ENCODE results near the gene LHX6. TPM values are rescaled to one million over a fixed set of nuclear protein-coding genes. Genes with fewer than 3 reads are reported as not detected.

LHX6 gene
- total RNA-seq, 3 donors from 2014 or later: 2.0 to 5.1 (median 2.3) TPM

GRCh38 chr9:122246666-122247065 is 17.9 kb upstream of the LHX6 start:
- Histone ChIP-seq H3K4me3 (no peak overlapping the region), H3K36me3 (ENCODE audit: low read depth) (no peaks in the 10 kb centered on the region), H3K9me3 (no peaks in the 10 kb centered on the region), H3K4me1 (ENCODE audit: low read depth) (no peaks in the 10 kb centered on the region)
- ATAC-seq: no peak
- intact Hi-C loops (cut with DNase I, micrococcal nuclease): no loop called here
- DNase-seq: no peak
- no peak for TF ChIP-seq CTCF (IDR thresholded peaks at IDR 0.05)

- TF ChIP-seq CTCF (IDR thresholded peaks at IDR 0.05): no peak
- H3K36me3 ChIP-seq (ENCODE audit: low read depth): no peaks in the 10 kb centered on the region
- ATAC-seq (no peak), DNase-seq (no peak)
- H3K4me1 ChIP-seq (ENCODE audit: low read depth): no peaks in the 10 kb centered on the region
- no peaks in the 10 kb centered on the region for H3K9me3 ChIP-seq
- no peak overlapping the region for H3K4me3 ChIP-seq
- intact Hi-C loops (cut with DNase I, micrococcal nuclease): no loop called here
Observed at GRCh38 chr9:122244349-122244748, 15.6 kb upstream of the LHX6 start.

- no peak for TF ChIP-seq CTCF (IDR thresholded peaks at IDR 0.05)
- ATAC-seq: no peak
- no peak for DNase-seq
Observed at GRCh38 chr9:122239722-122240121, 11.0 kb upstream of the LHX6 start.

GRCh38 chr9:122236681-122237080 is 7.9 kb upstream of the LHX6 start:
- ATAC-seq (no peak), DNase-seq (no peak)
- Histone ChIP-seq H3K4me3 (no peak overlapping the region), H3K9me3 (no peaks in the 10 kb centered on the region), H3K36me3 (ENCODE audit: low read depth) (no peaks in the 10 kb centered on the region), H3K4me1 (ENCODE audit: low read depth) (no peaks in the 10 kb centered on the region)
- TF ChIP-seq CTCF (IDR thresholded peaks at IDR 0.05): no peak
- intact Hi-C loops (cut with DNase I, micrococcal nuclease): no loop called here

More at GRCh38 chr9:122239722-122240121, 11.0 kb upstream of the LHX6 start:
- Histone ChIP-seq H3K4me1 (ENCODE audit: low read depth) (no peaks in the 10 kb centered on the region), H3K36me3 (ENCODE audit: low read depth) (no peaks in the 10 kb centered on the region), H3K9me3 (no peaks in the 10 kb centered on the region), H3K4me3 (no peak overlapping the region)
- intact Hi-C loops (cut with DNase I, micrococcal nuclease): no loop called here

- Histone ChIP-seq H3K4me3 (no peak overlapping the region), H3K4me1 (ENCODE audit: low read depth) (no peaks in the 10 kb centered on the region), H3K9me3 (no peaks in the 10 kb centered on the region), H3K36me3 (ENCODE audit: low read depth) (no peaks in the 10 kb centered on the region)
- DNase-seq: no peak
- no peak for ATAC-seq
- TF ChIP-seq CTCF (IDR thresholded peaks at IDR 0.05): no peak
- intact Hi-C loops (cut with DNase I, micrococcal nuclease): no loop called here
Observed at GRCh38 chr9:122234022-122234748, 5.4 kb upstream of the LHX6 start.
